ENCODE data around the gene DNAJC19.

DNAJC19 gene

GRCh38 chr3:180961087-180961486 lies 28.4 kb downstream of the DNAJC19 start:
- DNase-seq (ENCODE audit: low spot score) = no peak

GRCh38 chr3:180959691-180960090 lies 29.8 kb downstream of the DNAJC19 start:
- no peak for DNase-seq (ENCODE audit: low spot score)

- no peak for DNase-seq (ENCODE audit: low spot score)
Observed at GRCh38 chr3:180947761-180948390, 41.7 kb downstream of the DNAJC19 start.

GRCh38 chr3:180940826-180941225 lies 48.7 kb downstream of the DNAJC19 start:
- DNase-seq (ENCODE audit: low spot score) = no peak

GRCh38 chr3:180934638-180935037 lies 54.9 kb downstream of the DNAJC19 start:
- no peak for DNase-seq (ENCODE audit: low spot score)
